Measurements from ENCODE around the gene CPE.

- TF ChIP-seq YY1 (IDR thresholded peaks at IDR 0.05; ENCODE audit: extremely low read depth, insufficient replicate concordance, low read depth, low read length) (no peak), CTCF (IDR thresholded peaks at IDR 0.05 in 2 of 3, conservative IDR thresholded peaks at IDR 0.05 in 1 of 3; ENCODE audit: borderline replicate concordance in 1 of 3, insufficient read depth in 1 of 3, low read depth in 2 of 3, low read length in 2 of 3) (no peak), POLR2A (IDR thresholded peaks at IDR 0.05; ENCODE audit: borderline replicate concordance, extremely low read depth, insufficient read depth, insufficient read length) (no peak), ZBTB33 (IDR thresholded peaks at IDR 0.05; ENCODE audit: extremely low read depth, insufficient replicate concordance, low read length) (no peak), EZH2 (IDR thresholded peaks at IDR 0.05) (no peak), SP1 (IDR thresholded peaks at IDR 0.05; ENCODE audit: low read depth) (no peak), EZH2phosphoT487 (IDR thresholded peaks at IDR 0.05; ENCODE audit: borderline replicate concordance) (no peak), JUND (IDR thresholded peaks at IDR 0.05) (no peak), POLR2AphosphoS5 (IDR thresholded peaks at IDR 0.05; ENCODE audit: low read depth, low read length) (no peak), ATF3 (IDR thresholded peaks at IDR 0.05) (no peak), CEBPB (IDR thresholded peaks at IDR 0.05; ENCODE audit: low read depth) (no peak), SRF (IDR thresholded peaks at IDR 0.05; ENCODE audit: low read depth) (no peak), EGR1 (IDR thresholded peaks at IDR 0.05; ENCODE audit: low read depth) (no peak)
Observed at GRCh38 chr4:165418073-165418472, 39.3 kb downstream of the CPE start.

Measured in HCT116 (cell line).